ENCODE data around the gene POLRMT. TPM values are rescaled to one million over a fixed set of nuclear protein-coding genes. Genes with fewer than 3 reads are reported as not detected.
"Not testable (repeated sequence)": the region's sequence is repeated elsewhere in the genome, so short reads cannot be mapped to it uniquely, and the experiment has no call there.

POLRMT gene
- total RNA-seq, 1 experiment from 2014 or later, result 104 TPM

- no peak overlapping the region for H4K5ac ChIP-seq (ENCODE audit: insufficient read length, low read depth, low read length)
- WGBS (ENCODE audit: extremely low coverage, insufficient read length, low lambda C conversion rate), result no CpG with 5 or more reads among the region's 19 CpGs
- peak; percentile 83 for TF ChIP-seq CTCF (conservative IDR thresholded peaks at IDR 0.05)
These were observed 5.2 kb downstream of the POLRMT start for GRCh38 chr19:628168-628567.

GRCh38 chr19:626566-626965 is 6.8 kb downstream of the POLRMT start:
- H2BK120ac ChIP-seq (ENCODE audit: low read depth, low read length, poor library complexity, severe bottlenecking); H3K27ac Mint-ChIP-seq; DNase-seq; H2AK5ac ChIP-seq (ENCODE audit: insufficient read length, low read length); H3K9me3 ChIP-seq (ENCODE audit: control insufficient read depth, low read depth, low read length); H3K9me3 Mint-ChIP-seq; H3K56ac ChIP-seq (ENCODE audit: insufficient read length, low read depth, low read length); H3K4me2 ChIP-seq (ENCODE audit: insufficient read depth, insufficient read length, low read length); H2BK12ac ChIP-seq (ENCODE audit: insufficient read length, low read depth, low read length); H3K23ac ChIP-seq (ENCODE audit: insufficient read length, low read depth, low read length); H2AFZ ChIP-seq (ENCODE audit: low read length); H3K23me2 ChIP-seq (ENCODE audit: insufficient read length, low read depth, low read length, poor library complexity, severe bottlenecking); H2BK20ac ChIP-seq (ENCODE audit: low read depth, low read length, poor library complexity, severe bottlenecking); H4K8ac ChIP-seq (replicated peaks; ENCODE audit: insufficient read length, low read depth, low read length); H3K79me1 ChIP-seq (ENCODE audit: insufficient read depth, low read depth, low read length, poor library complexity, severe bottlenecking); H4K91ac ChIP-seq (ENCODE audit: insufficient read length, low read depth, low read length); H3K27me3 Mint-ChIP-seq (ENCODE audit: low read depth); H3K4me3 Mint-ChIP-seq; H4K5ac ChIP-seq (ENCODE audit: insufficient read length, low read depth, low read length); H2BK5ac ChIP-seq (ENCODE audit: insufficient read length, low read length); H3K27ac ChIP-seq (ENCODE audit: insufficient read length, low read depth, low read length); H3K18ac ChIP-seq (ENCODE audit: insufficient read length, low read depth, low read length); H4K20me1 ChIP-seq (ENCODE audit: control insufficient read depth, insufficient read depth, insufficient read length); H2BK15ac ChIP-seq (ENCODE audit: low read depth, low read length); H3K4ac ChIP-seq (ENCODE audit: low read depth, low read length); H3K9ac ChIP-seq (ENCODE audit: extremely low read depth, insufficient read length, low read length); H3K4me1 Mint-ChIP-seq; H3T11ph ChIP-seq (ENCODE audit: low read length); H3K4me1 ChIP-seq (ENCODE audit: insufficient read depth, low read length); H3K14ac ChIP-seq (ENCODE audit: insufficient read depth, low read length); H3K27me3 ChIP-seq (ENCODE audit: insufficient read depth, low read length); H3K79me2 ChIP-seq (ENCODE audit: insufficient read depth, low read length): not testable (repeated sequence)
- WGBS (ENCODE audit: extremely low coverage, insufficient read length, low lambda C conversion rate), result no CpG with 5 or more reads among the region's 7 CpGs
- peaks cover 37 to 53% (median 51%) of the 10 kb centered on the region in 3 experiments; a peak in 6 of 7 replicates for H3K36me3 Mint-ChIP-seq (ENCODE audit: insufficient read depth in 1 of 3, low read depth in 3 of 3)

More at GRCh38 chr19:628168-628567, 5.2 kb downstream of the POLRMT start:
- Histone ChIP-seq H2BK5ac (ENCODE audit: insufficient read length, low read length) (no peak overlapping the region), H3K4ac (ENCODE audit: low read depth, low read length) (no peak overlapping the region), H3K14ac (ENCODE audit: insufficient read depth, low read length) (no peak overlapping the region), H2BK15ac (ENCODE audit: low read depth, low read length) (no peak overlapping the region), H3K27me3 (ENCODE audit: insufficient read depth, low read length) (no peaks in the 10 kb centered on the region), H3K9me3 (ENCODE audit: control insufficient read depth, low read depth, low read length) (no peaks in the 10 kb centered on the region), H2AK5ac (ENCODE audit: insufficient read length, low read length) (no peak overlapping the region), H4K8ac (replicated peaks; ENCODE audit: insufficient read length, low read depth, low read length) (no peak overlapping the region), H3K4me1 (ENCODE audit: insufficient read depth, low read length) (no peaks in the 10 kb centered on the region), H3K23me2 (ENCODE audit: insufficient read length, low read depth, low read length, poor library complexity, severe bottlenecking) (no peaks in the 10 kb centered on the region), H3K56ac (ENCODE audit: insufficient read length, low read depth, low read length) (no peak overlapping the region), H3T11ph (ENCODE audit: low read length) (no peak overlapping the region), H3K4me2 (ENCODE audit: insufficient read depth, insufficient read length, low read length) (no peak overlapping the region), H2BK12ac (ENCODE audit: insufficient read length, low read depth, low read length) (no peak overlapping the region), H3K23ac (ENCODE audit: insufficient read length, low read depth, low read length) (no peak overlapping the region), H3K18ac (ENCODE audit: insufficient read length, low read depth, low read length) (no peak overlapping the region), H2BK120ac (ENCODE audit: low read depth, low read length, poor library complexity, severe bottlenecking) (no peak overlapping the region), H3K79me1 (ENCODE audit: insufficient read depth, low read depth, low read length, poor library complexity, severe bottlenecking) (peaks cover 10% of the 10 kb centered on the region), H2BK20ac (ENCODE audit: low read depth, low read length, poor library complexity, severe bottlenecking) (no peak overlapping the region), H4K91ac (ENCODE audit: insufficient read length, low read depth, low read length) (no peak overlapping the region), H4K20me1 (ENCODE audit: control insufficient read depth, insufficient read depth, insufficient read length) (no peaks in the 10 kb centered on the region), H3K9ac (ENCODE audit: extremely low read depth, insufficient read length, low read length) (no peak overlapping the region), H3K79me2 (ENCODE audit: insufficient read depth, low read length) (no peaks in the 10 kb centered on the region), H2AFZ (ENCODE audit: low read length) (no peak overlapping the region), H3K27ac (ENCODE audit: insufficient read length, low read depth, low read length) (no peak overlapping the region)
- Mint-ChIP-seq H3K9me3 (no peaks in the 10 kb centered on the region), H3K27me3 (ENCODE audit: low read depth) (no peaks in the 10 kb centered on the region), H3K4me3 (0 out of 5 replicates have a peak overlapping the region, but pooled peaks of 1 of the 2 experiments have one; percentile 35), H3K36me3 (ENCODE audit: insufficient read depth in 1 of 3, low read depth in 3 of 3) (peaks cover 37 to 58% (median 46%) of the 10 kb centered on the region in 3 experiments; a peak in 6 of 7 replicates), H3K4me1 (peaks cover 5% of the 10 kb centered on the region in 2 experiments; a peak in 3 of 4 replicates), H3K27ac (peak overlapping the region in 2 of 3 experiments; percentile 45 to 49; a peak in 2 of 7 replicates)
- DNase-seq, result peak; percentile 69
